K562 (cell line): ENCODE results near the gene ASB10. TPM values are rescaled to one million over a fixed set of nuclear protein-coding genes. Genes with fewer than 3 reads are reported as not detected.

ENCODE experiments used
- ATAC-seq: fragments of 200-7000 bp; cut with Tn5 transposase; 3 replicates; pipeline ENCODE4 v1.9.1; 2020; ENCODE audit warnings: moderate library complexity
- BruUV-seq: library from RNA; stranded (reverse); fragments of 400-500 nt; replicated peaks from 2 replicates; lab custom pipeline; 2021; lab: Mats Ljungman, UMichigan
- CTCF ChIA-PET: fragments of 300-600 bp; formaldehyde crosslinking; extraction: SDS; loops from one replicate; lab custom pipeline; 2021; ENCODE audit warnings: low intra/inter-chr PET ratio; lab: Yijun Ruan, JAX
- POLR2A ChIA-PET: fragments of 300-600, 350-650 bp; sonication (Branson Sonifier 250); formaldehyde crosslinking; extraction: SDS; loops from one replicate; lab custom pipeline; 2021; ENCODE audit warnings: antibody characterized with exemption, inconsistent platforms; lab: Yijun Ruan, JAX
- DNase-seq, 4 experiments: peaks; one replicate each; pipeline versions ENCODE4 v3.0.0 to v3.0.0-alpha.2; 2011 to 2018; ENCODE audit warnings: low spot score in 3 of 4, mixed read lengths in 3 of 4; ENCODE audit errors: extremely low read depth in 1 of 4
- FAIRE-seq: peaks from 2 replicates; lab custom pipeline; 2011; peaks lifted over from hg19 to GRCh38; lab: Jason Lieb, UNC
- H2AFZ ChIP-seq: 2 replicates; pipeline ENCODE4 v1.6.0; 2011; ENCODE audit warnings: low read depth, low read length, control low read depth, inconsistent platforms
- H3K27ac ChIP-seq: fragments of 200-600 bp; 3 replicates; pipeline ENCODE4 v1.8.0; 2011; ENCODE audit warnings: low read depth, mild to moderate bottlenecking, control low read depth, inconsistent platforms, low read length, moderate library complexity, mixed read lengths; ENCODE audit errors: extremely low read depth
- H3K27me3 ChIP-seq, 2 experiments: fragments of 300-600 bp in 1 of 2; 2 replicates in 1 of 2; 3 replicates in 1 of 2; pipeline versions ENCODE4 v1.6.0 to v1.8.0; 2011; ENCODE audit warnings: inconsistent platforms in 2 of 2, low read length in 2 of 2, mild to moderate bottlenecking in 1 of 2, mixed read lengths in 1 of 2, moderate library complexity in 1 of 2; ENCODE audit not compliant: control insufficient read depth in 2 of 2, insufficient read depth in 2 of 2
- H3K36me3 ChIP-seq: fragments of 300-600 bp; 3 replicates; pipeline ENCODE4 v1.8.0; 2011; ENCODE audit warnings: mild to moderate bottlenecking, low read length, inconsistent platforms; ENCODE audit not compliant: control insufficient read depth, insufficient read depth
- H3K4me1 ChIP-seq, 2 experiments: fragments of 200-600 bp in 1 of 2; replicated peaks in 1 of 2; 2 replicates in 1 of 2; 3 replicates in 1 of 2; pipeline versions ENCODE4 v1.5.1 to v1.8.0; 2011; ENCODE audit warnings: inconsistent platforms in 2 of 2, low read length in 2 of 2, mild to moderate bottlenecking in 1 of 2, mixed read lengths in 1 of 2, moderate library complexity in 1 of 2; ENCODE audit not compliant: control insufficient read depth in 2 of 2, insufficient read depth in 2 of 2
- H3K4me2 ChIP-seq: 2 replicates; pipeline ENCODE4 v1.6.1; 2011; ENCODE audit warnings: low read length, control low read depth, inconsistent platforms, mixed read lengths; ENCODE audit not compliant: insufficient read depth
- H3K4me3 ChIP-seq: fragments of 200-600 bp; sonication (generic), shearing (Covaris generic); 2 replicates; pipeline ENCODE4 v1.5.1; 2016; ENCODE audit warnings: control low read depth, inconsistent platforms
- H3K79me2 ChIP-seq: fragments of 200-600 bp; 3 replicates; pipeline ENCODE4 v1.8.0; 2011; ENCODE audit warnings: low read length, inconsistent platforms; ENCODE audit not compliant: control insufficient read depth, insufficient read depth
- H3K9ac ChIP-seq, 2 experiments: 2 replicates each; pipeline versions ENCODE4 v1.6.0 to v1.6.1; 2011; ENCODE audit warnings: low read depth in 2 of 2, low read length in 2 of 2, control low read depth in 1 of 2, inconsistent platforms in 1 of 2, mild to moderate bottlenecking in 1 of 2, mixed read lengths in 1 of 2; ENCODE audit not compliant: insufficient read depth in 1 of 2
- H3K9me1 ChIP-seq: one replicate; pipeline ENCODE4 v1.6.0; 2011; ENCODE audit warnings: inconsistent platforms, mild to moderate bottlenecking, low read length, moderate library complexity; ENCODE audit not compliant: control insufficient read depth, insufficient read depth
- H3K9me3 ChIP-seq: replicated peaks from 2 replicates; pipeline ENCODE4 v1.5.1; 2011; ENCODE audit warnings: low read depth, low read length, inconsistent platforms; ENCODE audit not compliant: control insufficient read depth, insufficient read depth
- H4K20me1 ChIP-seq: replicated peaks from 2 replicates; pipeline ENCODE4 v1.6.1; 2011; ENCODE audit warnings: low read length, inconsistent platforms, mixed read lengths; ENCODE audit not compliant: control insufficient read depth, insufficient read depth
- BDP1 ChIP-seq: IDR thresholded peaks from 3 replicates; pipeline ENCODE4 v1.6.1; 2011; ENCODE audit not compliant: insufficient read length, insufficient read depth
- BRCA1 ChIP-seq, 2 experiments: fragments of 450-650 bp in 1 of 2; sonication (generic) in 1 of 2; formaldehyde crosslinking in 1 of 2; IDR thresholded peaks; 2 replicates each; pipeline versions ENCODE4 v1.5.0 to v1.6.1; 2017 to 2020; ENCODE audit warnings: mild to moderate bottlenecking in 1 of 2, missing genetic modification reagents in 1 of 2
- C11orf30 ChIP-seq: fragments of 450-650 bp; IDR thresholded peaks from 2 replicates; pipeline ENCODE4 v1.6.1; 2016; ENCODE audit warnings: low read depth, mild to moderate bottlenecking
- HNRNPL ChIP-seq: fragments of 200-400 bp; formaldehyde crosslinking; IDR thresholded peaks from 2 replicates; pipeline ENCODE4 v1.6.1; 2017; ENCODE audit warnings: low read depth, mild to moderate bottlenecking, low read length
- HOXB6 ChIP-seq: fragments of 250-450 bp; sonication (Bioruptor Pico); IDR thresholded peaks from 2 replicates; pipeline ENCODE4 v1.5.1; 2022; ENCODE audit warnings: mild to moderate bottlenecking, borderline replicate concordance
- RB1 ChIP-seq: fragments of 450-650 bp; IDR thresholded peaks from 2 replicates; pipeline ENCODE4 v1.6.1; 2017; ENCODE audit warnings: low read depth, mild to moderate bottlenecking
- SMAD4 ChIP-seq: fragments of 250-450 bp; sonication (Bioruptor Pico); conservative IDR thresholded peaks from 2 replicates; pipeline ENCODE4 v1.8.0; 2021; ENCODE audit warnings: inconsistent platforms, mild to moderate bottlenecking, moderate library complexity
- SPI1 ChIP-seq: IDR thresholded peaks from 2 replicates; pipeline ENCODE4 v1.6.1; 2011; ENCODE audit warnings: low read depth, low read length, control low read depth, borderline replicate concordance
- SRSF3 ChIP-seq: fragments of 200-400 bp; formaldehyde crosslinking; IDR thresholded peaks from 2 replicates; pipeline ENCODE4 v1.6.1; 2016; ENCODE audit warnings: mild to moderate bottlenecking, low read length, moderate library complexity; ENCODE audit not compliant: insufficient read depth
- SRSF9 ChIP-seq: fragments of 200-400 bp; formaldehyde crosslinking; IDR thresholded peaks from 2 replicates; pipeline ENCODE4 v1.6.1; 2017; ENCODE audit warnings: low read depth, low read length, borderline replicate concordance
- ZNF121 ChIP-seq: sonication (generic); formaldehyde crosslinking; conservative IDR thresholded peaks from 2 replicates; pipeline ENCODE4 v1.8.0; 2022; ENCODE audit warnings: missing genetic modification reagents
- whole genome bisulfite sequencing: fragments of 100-300 bp; shearing (Covaris generic); methylation state at CpG from one replicate; pipeline ENCODE4 v1.1.6; 2016; ENCODE audit warnings: low coverage, mixed read lengths; ENCODE audit not compliant: insufficient coverage; ENCODE audit errors: missing lambda C conversion rate; 5-methylcytosine and 5-hydroxymethylcytosine counted together
- in situ Hi-C: fragments of 300-500 bp; cut with MboI; formaldehyde crosslinking; loops from 4 replicates; pipeline ENCODE4 v1.15.0; 2018; ENCODE audit warnings: inconsistent platforms, mixed read lengths
- intact Hi-C: fragments of 100-400 bp; cut with micrococcal nuclease; formaldehyde crosslinking; loops from 2 replicates; pipeline ENCODE4 v1.14.2; 2022
- polyA plus RNA-seq, 8 experiments: library from polyadenylated mRNA; depleted of rRNA in 4 of 8; stranded (reverse) in 5 of 8; unstranded in 3 of 8; fragments of >200 nt; fragmentation: Nextera tagmentation in 2 of 8; fragmentation: Illumina TruSeq in 1 of 8; extraction: Ambion mirVana in 2 of 8; extraction: Trizol in 1 of 8; gene quantifications; 2 replicates each; pipeline versions ENCODE4 v1.2.1 to v1.2.3, GENCODE V29; 2011 to 2014; ENCODE audit warnings: inconsistent platforms in 1 of 8, missing spikeins in 1 of 8
- total RNA-seq, 7 experiments: library from RNA; depleted of rRNA in 6 of 7; stranded (reverse); fragments of >200 nt in 6 of 7; fragmentation: Illumina TruSeq in 2 of 7; extraction: Trizol in 2 of 7; gene quantifications; 2 replicates each; pipeline versions ENCODE4 v1.2.1 to v1.2.3, GENCODE V29; 2011 to 2021; ENCODE audit warnings: low replicate concordance in 1 of 7
- TF ChIP-seq, protein P1 (sequence below): fragments of 450-650 bp; IDR thresholded peaks from 2 replicates; pipeline ENCODE4 v1.6.1; 2016
- TF ChIP-seq, protein P2 (sequence below): fragments of 250-450 bp; sonication (Bioruptor Pico); IDR thresholded peaks from 2 replicates; pipeline ENCODE4 v1.8.0; 2022; ENCODE audit warnings: moderate library complexity, mild to moderate bottlenecking, inconsistent platforms
- TF ChIP-seq, protein P3 (sequence below): fragments of 250-450 bp; sonication (Bioruptor Pico); IDR thresholded peaks from 2 replicates; pipeline ENCODE4 v1.4.0; 2020

ASB10 gene
- total and polyA plus RNA-seq, 9 of the 15 experiments (the other 6 are each of a cell fraction or from before 2014, with no cell fraction given): not detected

DNA sequence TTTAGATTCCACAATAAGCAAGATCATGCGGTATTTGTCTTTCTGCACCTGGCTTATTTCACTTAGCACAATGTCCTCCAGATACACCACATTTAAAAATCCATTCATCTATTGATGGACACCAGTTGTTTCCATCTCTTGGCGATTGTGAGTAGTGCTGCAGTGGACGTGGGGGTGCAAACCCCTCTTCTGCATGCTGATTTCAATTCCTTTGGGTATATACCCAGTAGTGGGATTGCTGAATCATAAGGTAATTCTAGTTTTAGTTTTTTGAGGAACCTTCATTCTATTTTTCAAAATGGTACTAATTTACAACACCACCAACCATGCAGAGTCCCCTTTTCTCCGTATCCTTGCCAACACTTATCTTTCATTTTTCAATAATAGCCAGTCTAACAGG, 2.0 kb upstream of the ASB10 start:
- in situ Hi-C loops: no loop called here
- ChIA-PET CTCF (interaction anchor here (0.5 kb wide), 1 partner anchor 14 kb away, joined by 3 read pairs; no protein-coding TSS in a partner anchor), POLR2A (interaction anchor here (0.6 kb wide), 1 partner anchor 242 kb away, joined by 3 read pairs; no protein-coding TSS in a partner anchor)
- H3K4me1 ChIP-seq: peaks cover 0 to 19% of the 10 kb centered on the region in 2 experiments; a peak in 2 of 5 replicates
- H4K20me1 ChIP-seq: peaks cover 5% of the 10 kb centered on the region; the same call in 1 of the 2 replicates
- intact Hi-C loops: no loop called here
- H3K9me1 ChIP-seq: no peaks in the 10 kb centered on the region
- no peak overlapping the region for H3K27ac ChIP-seq
- H3K4me2 ChIP-seq: no peak overlapping the region
- FAIRE-seq: no peak
- H3K9me3 ChIP-seq: no peaks in the 10 kb centered on the region; the same call in 1 of the 2 replicates
- H2AFZ ChIP-seq: no peak overlapping the region
- BruUV-seq: no TSS peak
- no peak for DNase-seq
- H3K27me3 ChIP-seq: peaks cover 66 to 73% of the 10 kb centered on the region in 2 experiments
- no peaks in the 10 kb centered on the region for H3K36me3 ChIP-seq
- no peak overlapping the region for H3K4me3 ChIP-seq
- ATAC-seq: no peak
- 5% methylated on average over 4 of the region's 4 CpGs for WGBS
- no peak overlapping the region for H3K9ac ChIP-seq
- TF ChIP-seq HNRNPL: no peak
- TF ChIP-seq ZNF121 (CRISPR knock-in tag): no peak
- TF ChIP-seq, protein P1, sequence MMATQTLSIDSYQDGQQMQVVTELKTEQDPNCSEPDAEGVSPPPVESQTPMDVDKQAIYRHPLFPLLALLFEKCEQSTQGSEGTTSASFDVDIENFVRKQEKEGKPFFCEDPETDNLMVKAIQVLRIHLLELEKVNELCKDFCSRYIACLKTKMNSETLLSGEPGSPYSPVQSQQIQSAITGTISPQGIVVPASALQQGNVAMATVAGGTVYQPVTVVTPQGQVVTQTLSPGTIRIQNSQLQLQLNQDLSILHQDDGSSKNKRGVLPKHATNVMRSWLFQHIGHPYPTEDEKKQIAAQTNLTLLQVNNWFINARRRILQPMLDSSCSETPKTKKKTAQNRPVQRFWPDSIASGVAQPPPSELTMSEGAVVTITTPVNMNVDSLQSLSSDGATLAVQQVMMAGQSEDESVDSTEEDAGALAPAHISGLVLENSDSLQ: no peak
- TF ChIP-seq, protein P2, sequence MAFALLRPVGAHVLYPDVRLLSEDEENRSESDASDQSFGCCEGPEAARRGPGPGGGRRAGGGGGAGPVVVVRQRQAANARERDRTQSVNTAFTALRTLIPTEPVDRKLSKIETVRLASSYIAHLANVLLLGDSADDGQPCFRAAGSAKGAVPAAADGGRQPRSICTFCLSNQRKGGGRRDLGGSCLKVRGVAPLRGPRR: no peak
- no peak for TF ChIP-seq SRSF9
- no peak for TF ChIP-seq SPI1
- no peak for TF ChIP-seq SMAD4 (CRISPR knock-in tag)
- no peak for TF ChIP-seq SRSF3
- TF ChIP-seq BRCA1 (IDR thresholded peaks at IDR 0.05): no peak
- no peak for TF ChIP-seq BRCA1 (CRISPR knock-in tag; IDR thresholded peaks at IDR 0.05)
- no peak for TF ChIP-seq HOXB6
- no peak for TF ChIP-seq RB1
- TF ChIP-seq C11orf30: no peak
- TF ChIP-seq BDP1: no peak
- TF ChIP-seq, protein P3, sequence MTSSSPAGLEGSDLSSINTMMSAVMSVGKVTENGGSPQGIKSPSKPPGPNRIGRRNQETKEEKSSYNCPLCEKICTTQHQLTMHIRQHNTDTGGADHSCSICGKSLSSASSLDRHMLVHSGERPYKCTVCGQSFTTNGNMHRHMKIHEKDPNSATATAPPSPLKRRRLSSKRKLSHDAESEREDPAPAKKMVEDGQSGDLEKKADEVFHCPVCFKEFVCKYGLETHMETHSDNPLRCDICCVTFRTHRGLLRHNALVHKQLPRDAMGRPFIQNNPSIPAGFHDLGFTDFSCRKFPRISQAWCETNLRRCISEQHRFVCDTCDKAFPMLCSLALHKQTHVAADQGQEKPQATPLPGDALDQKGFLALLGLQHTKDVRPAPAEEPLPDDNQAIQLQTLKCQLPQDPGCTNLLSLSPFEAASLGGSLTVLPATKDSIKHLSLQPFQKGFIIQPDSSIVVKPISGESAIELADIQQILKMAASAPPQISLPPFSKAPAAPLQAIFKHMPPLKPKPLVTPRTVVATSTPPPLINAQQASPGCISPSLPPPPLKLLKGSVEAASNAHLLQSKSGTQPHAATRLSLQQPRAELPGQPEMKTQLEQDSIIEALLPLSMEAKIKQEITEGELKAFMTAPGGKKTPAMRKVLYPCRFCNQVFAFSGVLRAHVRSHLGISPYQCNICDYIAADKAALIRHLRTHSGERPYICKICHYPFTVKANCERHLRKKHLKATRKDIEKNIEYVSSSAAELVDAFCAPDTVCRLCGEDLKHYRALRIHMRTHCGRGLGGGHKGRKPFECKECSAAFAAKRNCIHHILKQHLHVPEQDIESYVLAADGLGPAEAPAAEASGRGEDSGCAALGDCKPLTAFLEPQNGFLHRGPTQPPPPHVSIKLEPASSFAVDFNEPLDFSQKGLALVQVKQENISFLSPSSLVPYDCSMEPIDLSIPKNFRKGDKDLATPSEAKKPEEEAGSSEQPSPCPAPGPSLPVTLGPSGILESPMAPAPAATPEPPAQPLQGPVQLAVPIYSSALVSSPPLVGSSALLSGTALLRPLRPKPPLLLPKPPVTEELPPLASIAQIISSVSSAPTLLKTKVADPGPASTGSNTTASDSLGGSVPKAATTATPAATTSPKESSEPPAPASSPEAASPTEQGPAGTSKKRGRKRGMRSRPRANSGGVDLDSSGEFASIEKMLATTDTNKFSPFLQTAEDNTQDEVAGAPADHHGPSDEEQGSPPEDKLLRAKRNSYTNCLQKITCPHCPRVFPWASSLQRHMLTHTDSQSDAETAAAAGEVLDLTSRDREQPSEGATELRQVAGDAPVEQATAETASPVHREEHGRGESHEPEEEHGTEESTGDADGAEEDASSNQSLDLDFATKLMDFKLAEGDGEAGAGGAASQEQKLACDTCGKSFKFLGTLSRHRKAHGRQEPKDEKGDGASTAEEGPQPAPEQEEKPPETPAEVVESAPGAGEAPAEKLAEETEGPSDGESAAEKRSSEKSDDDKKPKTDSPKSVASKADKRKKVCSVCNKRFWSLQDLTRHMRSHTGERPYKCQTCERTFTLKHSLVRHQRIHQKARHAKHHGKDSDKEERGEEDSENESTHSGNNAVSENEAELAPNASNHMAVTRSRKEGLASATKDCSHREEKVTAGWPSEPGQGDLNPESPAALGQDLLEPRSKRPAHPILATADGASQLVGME (CRISPR knock-in tag): no peak
- H3K79me2 ChIP-seq: no peaks in the 10 kb centered on the region
